GM19239 (cell line): ENCODE measurements around the gene PLAAT4.
"Not testable (repeated sequence)": the region's sequence is repeated elsewhere in the genome, so short reads cannot be mapped to it uniquely, and the experiment has no call there.

Source experiments
- DNase-seq: peaks from one replicate; pipeline ENCODE4 v3.0.0; 2011; ENCODE audit warnings: low spot score; ENCODE audit not compliant: insufficient read length
- FAIRE-seq: peaks from 2 replicates; lab custom pipeline; 2011; peaks lifted over from hg19 to GRCh38; lab: Jason Lieb, UNC

The PLAAT4 gene

DNA sequence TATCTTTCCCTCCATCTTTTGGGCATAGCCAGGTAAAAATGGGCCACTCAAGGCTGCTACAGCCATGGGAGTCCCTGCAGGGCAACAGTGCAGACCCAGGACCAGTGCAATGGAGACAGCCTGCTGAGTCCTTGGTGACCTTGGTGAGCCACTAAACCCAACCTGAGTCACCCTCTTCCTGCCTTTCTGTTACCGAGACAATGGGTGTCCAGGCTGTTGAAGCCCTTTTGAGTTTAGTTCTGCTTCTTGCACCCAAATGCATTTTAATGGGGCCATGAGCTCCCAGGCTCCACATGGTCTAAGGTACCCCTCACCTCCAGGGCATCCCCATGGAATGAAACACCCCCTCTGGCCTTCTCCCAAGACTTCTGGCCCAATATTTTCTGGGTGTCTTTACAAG, 874 bp upstream of the PLAAT4 start:
- FAIRE-seq, result no peak

DNA sequence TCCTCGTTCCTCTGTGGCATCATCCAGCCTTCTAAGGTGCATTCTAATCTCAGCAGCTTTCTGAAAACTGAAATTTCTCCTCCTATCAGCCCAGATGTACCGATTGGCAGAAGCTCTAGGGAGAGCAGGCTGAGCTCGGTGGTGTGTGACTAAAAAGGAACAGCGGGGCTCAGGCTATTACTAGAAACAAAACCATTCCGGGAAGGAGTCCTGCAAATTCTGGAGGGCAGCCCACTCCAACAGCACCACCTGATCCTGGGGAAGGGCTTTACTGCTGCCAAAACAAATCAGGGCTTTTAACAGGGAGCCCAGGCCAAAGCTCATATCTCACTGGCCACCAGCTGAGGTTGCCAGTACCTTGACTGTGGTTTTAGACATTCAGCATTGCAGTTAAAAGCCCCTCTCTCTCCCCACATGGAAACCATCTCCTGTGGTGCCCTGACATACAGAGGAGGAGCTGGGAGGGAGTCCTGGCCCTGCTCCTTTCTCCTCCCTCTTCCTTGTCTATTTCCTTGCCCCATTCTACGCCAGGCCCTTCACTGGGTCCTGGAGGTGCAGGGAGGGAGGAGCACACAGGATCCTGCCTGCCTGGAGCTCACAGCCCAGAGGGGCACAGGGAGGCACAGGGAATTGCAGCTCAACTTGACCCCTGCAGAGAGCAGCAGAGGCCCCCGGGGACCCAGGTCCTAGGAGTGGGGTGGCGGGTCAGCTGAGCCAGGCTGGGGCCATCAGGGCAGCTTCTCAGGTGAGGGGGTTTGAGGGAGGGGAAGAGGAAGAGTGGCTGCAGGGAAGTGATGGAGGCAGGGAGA, 889 bp downstream of the PLAAT4 start:
- no peak for DNase-seq
- no peak for FAIRE-seq

More for the DNA sequence above, 874 bp upstream of the PLAAT4 start:
- DNase-seq, result no peak

- not testable (repeated sequence) for DNase-seq, FAIRE-seq
These were observed 5.9 kb downstream of the PLAAT4 start for GRCh38 chr11:63542506-63542905.

DNA sequence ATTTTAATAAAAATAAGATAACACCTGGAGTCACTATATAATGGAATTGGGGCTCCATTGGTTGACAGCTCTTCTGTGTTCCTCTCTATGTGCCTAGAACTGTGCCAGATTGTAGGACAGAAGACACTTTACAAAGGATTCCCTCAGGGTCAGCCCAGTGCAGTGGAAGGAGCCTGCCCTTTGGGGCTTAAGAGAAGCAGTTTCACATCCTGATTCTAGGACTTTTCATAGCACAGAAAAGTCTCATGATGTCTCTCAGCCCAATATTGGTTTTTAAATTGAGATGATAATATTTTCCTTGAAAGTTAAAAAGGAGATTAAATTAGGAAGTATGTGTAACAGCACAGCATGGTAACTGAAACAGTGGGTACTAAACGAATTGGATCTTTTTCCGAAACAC, 7.1 kb downstream of the PLAAT4 start:
- DNase-seq (no peak), FAIRE-seq (no peak)

DNA sequence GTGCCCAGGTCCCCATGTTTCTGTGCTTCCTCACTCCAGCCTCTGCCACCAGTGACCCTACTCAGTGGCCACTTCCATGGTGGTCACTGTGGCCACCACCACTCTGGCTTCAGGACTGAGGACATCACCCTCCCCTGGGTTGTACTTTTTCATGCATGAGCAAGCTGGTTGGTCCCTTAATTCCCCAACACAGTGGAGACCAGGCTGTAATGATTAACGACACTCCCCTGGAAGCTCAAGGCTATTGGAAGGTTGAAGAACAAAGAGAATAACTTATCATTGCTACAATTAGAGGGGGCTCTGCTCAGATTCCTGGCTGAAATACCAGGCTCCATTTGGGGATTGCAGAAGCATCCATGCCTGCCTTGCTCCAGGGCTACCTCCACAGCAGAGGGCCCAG, 10.5 kb downstream of the PLAAT4 start:
- FAIRE-seq (no peak), DNase-seq (no peak)

DNA sequence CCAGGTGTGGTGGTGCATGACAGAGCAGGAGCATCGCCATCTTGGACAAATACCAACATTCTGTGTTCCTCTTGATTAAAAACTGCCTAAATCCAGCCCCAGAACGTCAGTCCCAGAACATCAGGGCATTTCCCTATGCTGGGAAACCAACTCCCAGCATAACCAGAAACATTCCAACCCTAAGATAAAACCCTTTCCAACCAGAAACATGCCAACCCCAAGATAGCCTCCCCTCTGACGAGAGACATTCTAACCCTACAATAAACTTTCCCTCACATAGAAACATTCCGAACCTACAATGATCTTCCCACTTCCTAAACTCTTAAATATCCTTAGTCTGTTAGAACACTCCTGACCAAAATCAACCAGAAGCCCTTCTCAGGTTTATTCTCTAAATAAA, 11.6 kb downstream of the PLAAT4 start:
- FAIRE-seq, result no peak
- DNase-seq, result no peak

GRCh38 chr11:63549411-63549810, 12.8 kb downstream of the PLAAT4 start:
- FAIRE-seq, result no peak
- DNase-seq, result no peak

GRCh38 chr11:63550156-63550700, 13.6 kb downstream of the PLAAT4 start:
- FAIRE-seq, DNase-seq: not testable (repeated sequence)

GRCh38 chr11:63551091-63551888, 14.7 kb downstream of the PLAAT4 start:
- no peak for FAIRE-seq

GRCh38 chr11:63551889-63552266, 15.3 kb downstream of the PLAAT4 start:
- FAIRE-seq (no peak), DNase-seq (no peak)

More at GRCh38 chr11:63551091-63551888, 14.7 kb downstream of the PLAAT4 start:
- no peak for DNase-seq

DNA sequence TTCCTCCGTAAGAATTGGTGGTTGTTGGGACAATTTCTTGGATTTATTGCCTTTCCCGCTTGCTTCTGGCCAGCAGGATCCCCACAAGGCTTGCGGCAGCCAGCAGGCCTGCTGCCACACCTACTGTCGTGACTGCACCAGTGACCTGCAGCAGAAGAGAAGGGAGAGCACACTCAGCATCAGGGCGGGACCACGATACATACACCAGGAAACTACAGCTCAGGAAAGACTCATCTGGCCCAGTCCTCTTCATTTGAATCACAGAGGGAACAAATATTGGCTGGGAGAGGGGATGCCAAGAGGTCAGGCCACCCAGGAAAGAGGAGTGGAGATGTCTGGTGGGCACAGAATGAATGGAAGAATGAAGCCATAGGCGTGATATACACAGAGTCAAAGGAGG, 16.3 kb downstream of the PLAAT4 start:
- DNase-seq (no peak), FAIRE-seq (no peak)

GRCh38 chr11:63553759-63554158, 17.2 kb downstream of the PLAAT4 start:
- peak; percentile 58 for DNase-seq

DNA sequence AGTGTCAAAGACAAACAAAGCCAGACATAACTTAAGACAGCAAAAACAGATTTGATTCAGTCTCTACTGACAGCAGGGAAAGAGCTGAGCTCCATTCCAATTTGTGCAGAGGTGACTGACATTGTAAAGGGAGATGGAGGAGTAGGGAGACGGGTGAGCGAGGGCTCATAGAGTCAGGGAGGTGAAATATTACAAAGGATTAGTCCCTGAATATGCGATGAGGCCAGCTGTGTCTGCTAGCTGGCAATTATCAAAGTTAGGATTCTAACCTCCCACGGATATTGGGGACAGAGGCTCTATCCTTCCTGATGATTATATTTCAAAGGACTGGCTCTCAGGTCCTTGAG, 18.2 kb downstream of the PLAAT4 start:
- no peak for FAIRE-seq
- DNase-seq, result no peak

More at GRCh38 chr11:63553759-63554158, 17.2 kb downstream of the PLAAT4 start:
- FAIRE-seq, result peak; percentile 93

DNA sequence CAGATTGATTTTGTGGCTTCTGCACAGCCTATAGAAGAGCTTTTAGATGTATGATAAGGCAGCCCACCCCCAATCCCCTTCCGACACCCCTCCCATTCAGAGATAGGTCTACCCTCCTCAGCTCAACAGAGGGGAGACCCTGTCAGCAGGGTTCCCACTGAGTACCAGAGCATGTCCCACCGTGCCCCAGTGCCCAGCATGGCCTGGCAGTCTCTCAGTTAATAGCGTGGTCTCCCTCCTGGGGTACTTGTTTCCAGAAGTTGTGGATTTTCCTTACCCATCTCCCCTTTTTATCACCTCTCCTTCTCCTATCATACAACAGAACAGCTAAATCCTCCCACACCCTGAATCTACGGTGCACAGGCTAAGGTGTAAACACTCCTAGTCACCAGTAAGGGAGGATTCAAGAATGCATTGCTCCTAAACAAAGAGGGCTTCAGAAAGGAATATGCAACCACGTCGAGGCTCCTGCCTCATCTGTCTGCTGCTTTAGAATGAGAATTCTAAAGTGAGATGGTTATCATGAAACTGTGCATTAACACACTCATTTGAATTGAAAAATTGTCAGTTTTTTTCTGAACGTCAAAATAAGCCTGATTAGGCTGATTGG, 19.9 kb downstream of the PLAAT4 start:
- no peak for FAIRE-seq
- DNase-seq, result no peak

DNA sequence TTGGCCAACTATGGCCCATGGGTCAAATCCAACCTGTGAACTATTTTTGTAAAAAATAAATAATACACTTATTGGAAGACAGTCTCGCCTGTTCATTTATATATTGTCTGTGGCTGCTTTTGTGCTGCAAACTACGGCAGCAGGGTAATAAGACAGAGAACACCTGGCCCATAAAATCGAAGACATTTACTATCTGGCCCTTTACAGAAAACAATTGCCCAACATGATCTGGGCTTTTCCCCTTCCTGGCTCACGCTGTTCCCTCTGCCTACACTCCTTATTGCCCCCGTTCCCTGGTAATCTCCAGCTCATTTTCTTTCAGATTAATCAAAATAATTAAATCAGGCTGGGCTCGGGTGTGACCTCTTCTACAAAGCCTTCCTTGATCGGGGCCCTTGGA, 21.0 kb downstream of the PLAAT4 start:
- DNase-seq (no peak), FAIRE-seq (no peak)

- no peak for FAIRE-seq
- DNase-seq, result no peak
These were observed 22.0 kb downstream of the PLAAT4 start for GRCh38 chr11:63558459-63559157.

GRCh38 chr11:63560506-63561180, 24.0 kb downstream of the PLAAT4 start:
- DNase-seq, result no peak
- no peak for FAIRE-seq

DNA sequence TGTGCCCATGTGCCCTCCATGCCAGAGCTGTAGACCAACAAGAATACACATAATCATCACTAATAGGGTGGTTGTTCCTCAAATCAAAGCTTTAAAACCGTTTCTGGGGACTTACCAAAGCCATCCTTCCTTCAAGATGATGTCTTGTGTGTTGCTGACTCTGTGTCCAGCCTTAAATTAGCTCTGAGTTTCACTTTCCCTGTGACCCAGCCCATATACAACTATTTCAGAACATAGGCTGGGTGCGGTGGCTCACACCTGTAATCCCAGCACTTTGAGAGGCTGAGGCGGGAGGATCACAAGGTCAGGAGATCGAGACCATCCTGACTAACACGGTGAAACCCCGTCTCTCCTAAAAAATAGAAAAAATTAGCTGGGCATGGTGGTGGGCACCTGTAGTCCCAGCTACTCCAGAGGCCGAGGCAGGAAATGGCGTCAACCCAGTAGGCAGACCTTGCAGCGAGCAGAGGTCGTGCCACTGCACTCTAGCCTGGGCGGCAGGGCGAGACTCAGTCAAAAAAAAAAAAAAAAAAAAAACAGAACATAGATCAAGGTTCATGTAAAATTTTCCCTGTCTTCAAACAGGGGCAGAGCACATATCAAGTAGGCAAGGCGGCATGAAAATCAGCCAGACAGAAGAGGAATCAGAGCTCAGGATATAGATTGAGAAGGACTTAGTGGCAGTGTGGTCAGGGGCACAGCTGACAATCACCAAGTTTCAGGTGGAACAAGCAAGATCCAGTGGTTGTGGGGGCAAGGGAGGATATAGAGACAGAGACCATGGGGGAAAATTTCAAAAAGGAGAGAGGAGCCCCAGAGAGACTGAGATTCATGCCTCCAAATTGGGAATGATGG, 26.8 kb downstream of the PLAAT4 start, which contains the start of gene PLAAT2:
TSS of gene PLAAT2 (minus strand) at position 179 of the 855 bp plus-strand sequence. CDS start at position 124, 55 bp downstream.
- no peak for FAIRE-seq
- no peak for DNase-seq
